Liver (tissue), 3 donors: Measurements from ENCODE around the gene CLMN.

Experiments used
- ATF3 ChIP-seq: IDR thresholded peaks from 2 replicates; pipeline ENCODE4 v1.6.1; 2016; ENCODE audit warnings: antibody characterized with exemption
- CTCF ChIP-seq: fragments of 150-350 bp; IDR thresholded peaks from 2 replicates; pipeline ENCODE4 v1.5.1; 2017; ENCODE audit warnings: improper control_type of control experiment, low read depth, low read length; ENCODE audit not compliant: missing input control
- EGR1 ChIP-seq, 2 donors: IDR thresholded peaks; 2 replicates each; pipeline ENCODE4 v1.6.1; 2016 to 2018; ENCODE audit warnings: antibody characterized with exemption in 2 of 2, low read depth in 2 of 2
- GABPA ChIP-seq, 2 donors: IDR thresholded peaks in 1 of 2; conservative IDR thresholded peaks in 1 of 2; 2 replicates each; pipeline ENCODE4 v1.6.1; 2016; ENCODE audit warnings: antibody characterized with exemption in 2 of 2, mild to moderate bottlenecking in 1 of 2, moderate library complexity in 1 of 2
- HNF4G ChIP-seq: IDR thresholded peaks from 2 replicates; pipeline ENCODE4 v1.6.1; 2016; ENCODE audit warnings: antibody characterized with exemption
- JUND ChIP-seq, 2 donors: IDR thresholded peaks; 2 replicates each; pipeline ENCODE4 v1.6.1; 2016; ENCODE audit warnings: antibody characterized with exemption in 2 of 2
- RAD21 ChIP-seq, 2 donors: IDR thresholded peaks; 2 replicates each; pipeline ENCODE4 v1.6.1; 2016; ENCODE audit warnings: antibody characterized with exemption in 2 of 2, mild to moderate bottlenecking in 2 of 2
- RXRA ChIP-seq, 2 donors: IDR thresholded peaks; 2 replicates each; pipeline ENCODE4 v1.6.1; 2017 to 2018; ENCODE audit warnings: antibody characterized with exemption in 2 of 2, mild to moderate bottlenecking in 1 of 2
- TAF1 ChIP-seq: conservative IDR thresholded peaks from 2 replicates; pipeline ENCODE4 v1.6.1; 2016; ENCODE audit warnings: antibody characterized with exemption, mild to moderate bottlenecking
- YY1 ChIP-seq: IDR thresholded peaks from 2 replicates; pipeline ENCODE4 v1.6.1; 2016; ENCODE audit warnings: antibody characterized with exemption, mild to moderate bottlenecking
- TF ChIP-seq, protein P1 (sequence below): IDR thresholded peaks from 2 replicates; pipeline ENCODE4 v1.6.1; 2016; ENCODE audit warnings: antibody characterized with exemption, mild to moderate bottlenecking
- TF ChIP-seq, protein P2 (sequence below): IDR thresholded peaks from 2 replicates; pipeline ENCODE4 v1.6.1; 2016; ENCODE audit warnings: antibody characterized with exemption
- donor health status: healthy.
- donor health status: healthy.

- TF ChIP-seq TAF1 (no peak), CTCF (no peak), RAD21 (IDR thresholded peaks at IDR 0.05) (peak; percentile 32 to 76), RXRA (IDR thresholded peaks at IDR 0.05) (peak; percentile 97 to 99), ATF3 (peak; percentile 69), JUND (IDR thresholded peaks at IDR 0.05) (peak; percentile 69 to 80), YY1 (peak; percentile 18), GABPA (IDR thresholded peaks at IDR 0.05 in 1 of 2, conservative IDR thresholded peaks at IDR 0.05 in 1 of 2) (no peak), HNF4G (peak; percentile 94), EGR1 (IDR thresholded peaks at IDR 0.05; ENCODE audit: low read depth in 2 of 2) (peak; percentile 61 to 66)
- TF ChIP-seq, protein P1, sequence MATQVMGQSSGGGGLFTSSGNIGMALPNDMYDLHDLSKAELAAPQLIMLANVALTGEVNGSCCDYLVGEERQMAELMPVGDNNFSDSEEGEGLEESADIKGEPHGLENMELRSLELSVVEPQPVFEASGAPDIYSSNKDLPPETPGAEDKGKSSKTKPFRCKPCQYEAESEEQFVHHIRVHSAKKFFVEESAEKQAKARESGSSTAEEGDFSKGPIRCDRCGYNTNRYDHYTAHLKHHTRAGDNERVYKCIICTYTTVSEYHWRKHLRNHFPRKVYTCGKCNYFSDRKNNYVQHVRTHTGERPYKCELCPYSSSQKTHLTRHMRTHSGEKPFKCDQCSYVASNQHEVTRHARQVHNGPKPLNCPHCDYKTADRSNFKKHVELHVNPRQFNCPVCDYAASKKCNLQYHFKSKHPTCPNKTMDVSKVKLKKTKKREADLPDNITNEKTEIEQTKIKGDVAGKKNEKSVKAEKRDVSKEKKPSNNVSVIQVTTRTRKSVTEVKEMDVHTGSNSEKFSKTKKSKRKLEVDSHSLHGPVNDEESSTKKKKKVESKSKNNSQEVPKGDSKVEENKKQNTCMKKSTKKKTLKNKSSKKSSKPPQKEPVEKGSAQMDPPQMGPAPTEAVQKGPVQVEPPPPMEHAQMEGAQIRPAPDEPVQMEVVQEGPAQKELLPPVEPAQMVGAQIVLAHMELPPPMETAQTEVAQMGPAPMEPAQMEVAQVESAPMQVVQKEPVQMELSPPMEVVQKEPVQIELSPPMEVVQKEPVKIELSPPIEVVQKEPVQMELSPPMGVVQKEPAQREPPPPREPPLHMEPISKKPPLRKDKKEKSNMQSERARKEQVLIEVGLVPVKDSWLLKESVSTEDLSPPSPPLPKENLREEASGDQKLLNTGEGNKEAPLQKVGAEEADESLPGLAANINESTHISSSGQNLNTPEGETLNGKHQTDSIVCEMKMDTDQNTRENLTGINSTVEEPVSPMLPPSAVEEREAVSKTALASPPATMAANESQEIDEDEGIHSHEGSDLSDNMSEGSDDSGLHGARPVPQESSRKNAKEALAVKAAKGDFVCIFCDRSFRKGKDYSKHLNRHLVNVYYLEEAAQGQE, result no peak
- TF ChIP-seq, protein P2, sequence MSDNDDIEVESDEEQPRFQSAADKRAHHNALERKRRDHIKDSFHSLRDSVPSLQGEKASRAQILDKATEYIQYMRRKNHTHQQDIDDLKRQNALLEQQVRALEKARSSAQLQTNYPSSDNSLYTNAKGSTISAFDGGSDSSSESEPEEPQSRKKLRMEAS, result peak; percentile 50
Measured at GRCh38 chr14:95364481-95365209, 44.9 kb upstream of the CLMN start.
